GM12878 (cell line): ENCODE measurements around the gene NPAS4. TPM values are rescaled to one million over a fixed set of nuclear protein-coding genes. Genes with fewer than 3 reads are reported as not detected.
A peak's percentile ranks its signal among the peaks of the same experiment; 100 is the strongest.

Experiments
- ATF7 ChIP-seq: fragments of 450-650 bp; IDR thresholded peaks from 2 replicates; pipeline ENCODE4 v1.6.1; 2016; ENCODE audit warnings: low read depth, mild to moderate bottlenecking
- CREB1 ChIP-seq: IDR thresholded peaks from 2 replicates; pipeline ENCODE4 v1.6.1; 2012; ENCODE audit warnings: low read depth, mild to moderate bottlenecking, inconsistent platforms
- GABPA ChIP-seq: IDR thresholded peaks from 2 replicates; pipeline ENCODE4 v1.6.1; 2014; ENCODE audit warnings: antibody characterized with exemption, low read depth, mild to moderate bottlenecking, inconsistent platforms
- GATAD2B ChIP-seq: fragments of 450-650 bp; conservative IDR thresholded peaks from 2 replicates; pipeline ENCODE4 v1.6.1; 2017; ENCODE audit warnings: low read depth, mild to moderate bottlenecking, moderate library complexity
- LARP7 ChIP-seq: fragments of 450-650 bp; IDR thresholded peaks from 2 replicates; pipeline ENCODE4 v1.6.1; 2017; ENCODE audit warnings: mild to moderate bottlenecking
- MYC ChIP-seq: IDR thresholded peaks from 2 replicates; pipeline ENCODE4 v1.6.1; 2011; ENCODE audit warnings: mild to moderate bottlenecking, low read length, moderate library complexity, inconsistent platforms; ENCODE audit not compliant: insufficient read depth, insufficient replicate concordance, insufficient read length, severe bottlenecking
- NRF1 ChIP-seq: conservative IDR thresholded peaks from 2 replicates; pipeline ENCODE4 v1.6.1; 2011; ENCODE audit warnings: mild to moderate bottlenecking, low read depth, low read length, improper control_type of control experiment
- PAX5 ChIP-seq: IDR thresholded peaks from 2 replicates; pipeline ENCODE4 v1.6.1; 2011; ENCODE audit warnings: low read depth, low read length, borderline replicate concordance
- TCF7 ChIP-seq: IDR thresholded peaks from 2 replicates; pipeline ENCODE4 v1.6.1; 2014; ENCODE audit warnings: antibody characterized with exemption, borderline replicate concordance
- ZNF622 ChIP-seq: fragments of 450-650 bp; IDR thresholded peaks from 2 replicates; pipeline ENCODE4 v1.6.1; 2017; ENCODE audit warnings: mild to moderate bottlenecking, inconsistent platforms
- polyA plus RNA-seq, 11 experiments: library from polyadenylated mRNA; depleted of rRNA in 4 of 11; unstranded in 6 of 11; stranded (reverse) in 5 of 11; fragments of >200 nt; fragmentation: Nextera tagmentation in 4 of 11; fragmentation: Illumina TruSeq in 1 of 11; extraction: Ambion mirVana in 4 of 11; extraction: Trizol in 1 of 11; gene quantifications; 1 replicate in 1 of 11; 2 replicates in 10 of 11; pipeline versions ENCODE4 v1.2.1 to v1.2.3, GENCODE V29; 2011 to 2016; ENCODE audit warnings: inconsistent platforms in 2 of 11, missing spikeins in 2 of 11, low read depth in 1 of 11
- total RNA-seq, 4 experiments: library from RNA; depleted of rRNA in 3 of 4; stranded (reverse); fragments of >200 nt in 3 of 4; fragmentation: Illumina TruSeq in 1 of 4; extraction: Trizol in 1 of 4; gene quantifications; 2 replicates each; pipeline versions ENCODE4 v1.2.1 to v1.2.3, GENCODE V29; 2013 to 2021
- TF ChIP-seq, protein P1 (sequence below): IDR thresholded peaks from 2 replicates; pipeline ENCODE4 v1.6.1; 2011; ENCODE audit warnings: borderline replicate concordance, low read depth, mild to moderate bottlenecking, moderate library complexity, mixed read lengths, low read length; ENCODE audit not compliant: insufficient read depth; ENCODE audit errors: extremely low read length

NPAS4 gene
- total and polyA plus RNA-seq, 10 of the 15 experiments (the other 5 are each of a cell fraction or from before 2014, with no cell fraction given): 0.03 to 0.18 (median 0.06) TPM; not detected in 7

DNA sequence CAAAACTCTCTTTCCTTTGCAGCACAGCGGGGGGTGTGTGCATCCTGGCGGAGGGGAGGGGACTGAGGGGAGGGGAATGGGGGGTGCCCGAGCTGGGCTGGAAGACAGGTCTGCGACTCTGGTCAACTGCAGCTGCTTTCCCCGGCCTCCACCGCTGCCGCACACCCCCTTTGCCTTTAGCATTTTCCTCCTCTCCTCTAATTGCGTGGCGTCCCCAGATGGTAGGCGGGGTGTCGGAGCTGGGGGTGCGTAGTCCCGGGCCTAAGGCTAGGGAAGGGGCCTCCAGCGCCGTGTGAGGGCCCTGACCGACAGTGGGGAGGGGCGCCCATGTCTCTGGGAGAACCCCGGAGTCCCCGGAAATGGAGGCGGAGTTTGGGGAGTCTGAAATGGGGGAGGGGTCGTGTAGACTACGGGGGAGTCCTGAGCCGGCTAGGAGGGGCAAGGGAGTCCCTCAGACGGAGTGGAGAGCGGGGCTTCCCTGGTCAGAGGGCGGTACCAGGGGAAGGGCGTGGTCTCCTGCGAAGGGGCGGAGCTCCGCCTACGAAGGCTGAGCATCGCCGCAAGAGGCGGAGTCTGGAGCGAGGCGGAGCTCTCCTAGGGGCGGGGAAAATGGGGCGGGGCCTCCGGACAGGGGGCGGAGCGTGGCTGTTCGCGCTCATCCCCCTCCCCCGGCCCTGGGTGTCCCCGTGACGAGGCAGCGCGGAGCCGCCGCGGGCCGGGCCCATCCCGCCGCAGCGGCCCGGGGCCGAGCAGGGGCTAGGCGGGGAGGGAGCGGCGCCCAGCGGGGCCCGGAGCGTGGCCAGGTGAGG, 45.6 kb downstream of the NPAS4 start, which contains the start of gene PELI3 (continued):
- TF ChIP-seq PAX5 (0 out of 2 replicates have a peak, but pooled peaks have one; percentile 13), ATF7 (peak; percentile 43; the same call in 1 of the 2 replicates), MYC (no peak), NRF1 (no peak), TCF7 (no peak), ZNF622 (no peak), CREB1 (peak; percentile 19; the same call in 1 of the 2 replicates), GATAD2B (peak; percentile 54; the same call in 1 of the 2 replicates), LARP7 (0 out of 2 replicates have a peak, but pooled peaks have one; percentile 29), GABPA (no peak)
- TF ChIP-seq, protein P1, sequence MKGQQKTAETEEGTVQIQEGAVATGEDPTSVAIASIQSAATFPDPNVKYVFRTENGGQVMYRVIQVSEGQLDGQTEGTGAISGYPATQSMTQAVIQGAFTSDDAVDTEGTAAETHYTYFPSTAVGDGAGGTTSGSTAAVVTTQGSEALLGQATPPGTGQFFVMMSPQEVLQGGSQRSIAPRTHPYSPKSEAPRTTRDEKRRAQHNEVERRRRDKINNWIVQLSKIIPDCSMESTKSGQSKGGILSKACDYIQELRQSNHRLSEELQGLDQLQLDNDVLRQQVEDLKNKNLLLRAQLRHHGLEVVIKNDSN: peak; percentile 38
- TF ChIP-seq, all 136 proteins: peak for 17
